NCI-H526 (cell line): Measurements from ENCODE around the gene MIF4GD.

Experiments used
- DNase-seq, 2 experiments: peaks; one replicate each; lab custom pipeline; 2025; lab: John Stamatoyannopoulos, UW

Gene MIF4GD

GRCh38 chr17:75232786-75233185 lies 38.2 kb downstream of the MIF4GD start:
- no peak for DNase-seq

DNA sequence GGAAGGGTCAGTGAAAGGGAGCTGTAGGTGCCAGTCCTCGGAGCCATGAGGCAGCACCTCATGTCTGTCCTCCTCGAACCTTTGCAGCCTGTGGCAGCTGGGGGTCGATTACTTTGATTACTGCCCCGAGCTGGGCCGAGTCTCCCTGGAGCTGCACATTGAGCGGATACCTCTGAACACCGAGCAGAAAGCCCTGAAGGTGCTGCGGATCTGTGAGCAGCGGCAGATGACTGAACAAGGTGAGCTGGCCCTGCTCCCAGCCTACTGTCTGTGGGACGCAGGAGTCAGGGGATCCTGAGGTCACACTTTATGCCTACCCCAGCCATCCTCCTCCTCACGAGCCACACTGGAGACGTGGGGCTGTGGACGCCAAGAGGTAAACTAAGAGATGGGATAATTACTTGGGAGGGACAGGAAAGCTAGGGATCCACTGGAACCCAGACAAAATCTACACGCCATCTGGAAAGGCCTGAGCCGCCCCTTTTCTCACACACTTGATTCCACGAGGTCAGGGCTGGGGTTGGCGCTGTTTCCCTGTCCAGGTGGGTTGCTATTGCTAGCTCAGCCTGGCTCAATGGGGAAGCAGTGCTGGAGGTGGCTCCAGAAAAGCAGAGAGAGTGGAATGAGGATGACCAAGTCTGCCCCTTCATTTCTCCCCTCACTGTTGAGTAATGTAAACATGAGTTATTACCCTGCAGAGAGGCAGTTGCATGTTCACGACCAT lies 39.1 kb downstream of the MIF4GD start:
- DNase-seq = no peak

- DNase-seq = no peak
Measured at GRCh38 chr17:75231071-75231470, 40.0 kb downstream of the MIF4GD start.

DNA sequence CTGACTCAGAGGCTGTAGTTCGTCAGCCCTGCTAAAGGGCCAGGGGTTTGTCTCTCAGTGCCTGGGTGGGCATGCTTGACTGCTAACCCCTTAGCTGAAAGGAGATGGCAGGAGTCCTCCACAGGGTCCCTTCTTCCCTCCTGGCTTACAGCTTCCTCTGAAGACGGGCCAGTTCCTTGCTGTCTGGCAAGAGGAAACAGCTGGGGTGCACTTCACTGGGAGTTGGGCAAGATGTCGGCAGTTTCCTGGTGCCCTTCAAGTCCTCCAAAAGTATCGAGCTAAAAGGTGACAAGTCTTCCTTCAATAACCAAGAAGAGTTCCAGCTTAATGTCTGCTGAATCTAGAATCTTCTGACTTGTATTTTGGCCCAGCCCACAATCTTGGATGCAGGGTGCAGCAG lies 42.2 kb downstream of the MIF4GD start:
- no peak for DNase-seq

- no peak for DNase-seq
Measured at GRCh38 chr17:75228305-75228704, 42.7 kb downstream of the MIF4GD start.

DNA sequence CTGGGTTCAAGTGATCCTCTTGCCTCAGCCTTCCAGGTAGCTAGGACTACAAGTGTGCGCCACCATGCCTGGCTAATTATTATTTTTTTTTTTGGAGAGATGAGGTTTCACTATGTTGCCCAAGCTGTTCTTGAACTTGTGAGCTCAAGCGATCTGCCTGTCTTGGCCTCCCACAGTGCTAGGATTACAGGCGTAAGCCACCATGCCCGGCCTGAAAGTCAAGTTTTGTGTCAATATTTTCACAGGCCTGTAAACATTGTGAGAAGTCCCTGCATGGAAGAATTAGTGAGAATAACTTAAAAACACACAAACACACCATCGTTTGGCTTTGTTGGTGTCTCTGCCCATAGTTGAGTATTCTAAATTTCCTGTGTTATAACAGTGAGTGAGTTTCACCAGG lies 43.3 kb downstream of the MIF4GD start:
- DNase-seq = no peak

- DNase-seq = no peak
Measured at GRCh38 chr17:75225016-75225415, 46.0 kb downstream of the MIF4GD start.

DNA sequence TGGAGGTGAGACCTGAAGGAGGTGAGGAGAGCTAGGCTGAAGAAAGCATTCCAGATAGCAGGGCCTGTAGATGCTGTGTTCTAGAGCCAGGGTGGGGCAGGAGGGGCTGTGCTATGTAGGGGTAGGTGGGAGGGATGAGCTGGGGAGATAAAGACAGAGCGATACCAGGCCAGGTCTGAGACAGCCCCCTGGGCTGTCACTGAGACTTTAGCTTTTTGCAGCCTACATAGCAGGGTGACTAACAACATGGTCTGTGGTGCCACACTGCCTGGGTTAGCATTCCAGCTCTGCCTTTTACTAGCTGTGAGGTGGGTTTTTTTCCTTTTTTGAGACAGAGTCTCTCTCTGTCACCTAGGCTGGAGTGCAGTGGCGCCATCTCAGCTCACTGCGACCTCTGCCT lies 51.2 kb downstream of the MIF4GD start:
- no peak for DNase-seq

GRCh38 chr17:75218131-75218530 lies 52.9 kb downstream of the MIF4GD start:
- no peak for DNase-seq
